K562 (cell line): Measurements from ENCODE around the gene STYXL1. TPM values are rescaled to one million over a fixed set of nuclear protein-coding genes. Genes with fewer than 3 reads are reported as not detected.

Experiments
- ATAC-seq: fragments of 200-7000 bp; cut with Tn5 transposase; 3 replicates; pipeline ENCODE4 v1.9.1; 2020; ENCODE audit warnings: moderate library complexity
- BruUV-seq: library from RNA; stranded (reverse); fragments of 400-500 nt; replicated peaks from 2 replicates; lab custom pipeline; 2021; lab: Mats Ljungman, UMichigan
- CTCF ChIA-PET: fragments of 300-600 bp; formaldehyde crosslinking; extraction: SDS; loops from one replicate; lab custom pipeline; 2021; ENCODE audit warnings: low intra/inter-chr PET ratio; lab: Yijun Ruan, JAX
- POLR2A ChIA-PET: fragments of 300-600, 350-650 bp; sonication (Branson Sonifier 250); formaldehyde crosslinking; extraction: SDS; loops from one replicate; lab custom pipeline; 2021; ENCODE audit warnings: antibody characterized with exemption, inconsistent platforms; lab: Yijun Ruan, JAX
- DNase-seq, 4 experiments: peaks; one replicate each; pipeline versions ENCODE4 v3.0.0 to v3.0.0-alpha.2; 2011 to 2018; ENCODE audit warnings: low spot score in 3 of 4, mixed read lengths in 3 of 4; ENCODE audit errors: extremely low read depth in 1 of 4
- FAIRE-seq: peaks from 2 replicates; lab custom pipeline; 2011; peaks lifted over from hg19 to GRCh38; lab: Jason Lieb, UNC
- H2AFZ ChIP-seq: 2 replicates; pipeline ENCODE4 v1.6.0; 2011; ENCODE audit warnings: low read depth, low read length, control low read depth, inconsistent platforms
- H3K27ac ChIP-seq: fragments of 200-600 bp; 3 replicates; pipeline ENCODE4 v1.8.0; 2011; ENCODE audit warnings: low read depth, mild to moderate bottlenecking, control low read depth, inconsistent platforms, low read length, moderate library complexity, mixed read lengths; ENCODE audit errors: extremely low read depth
- H3K27me3 ChIP-seq, 2 experiments: fragments of 300-600 bp in 1 of 2; 2 replicates in 1 of 2; 3 replicates in 1 of 2; pipeline versions ENCODE4 v1.6.0 to v1.8.0; 2011; ENCODE audit warnings: inconsistent platforms in 2 of 2, low read length in 2 of 2, mild to moderate bottlenecking in 1 of 2, mixed read lengths in 1 of 2, moderate library complexity in 1 of 2; ENCODE audit not compliant: control insufficient read depth in 2 of 2, insufficient read depth in 2 of 2
- H3K36me3 ChIP-seq: fragments of 300-600 bp; 3 replicates; pipeline ENCODE4 v1.8.0; 2011; ENCODE audit warnings: mild to moderate bottlenecking, low read length, inconsistent platforms; ENCODE audit not compliant: control insufficient read depth, insufficient read depth
- H3K4me1 ChIP-seq, 2 experiments: fragments of 200-600 bp in 1 of 2; replicated peaks in 1 of 2; 2 replicates in 1 of 2; 3 replicates in 1 of 2; pipeline versions ENCODE4 v1.5.1 to v1.8.0; 2011; ENCODE audit warnings: inconsistent platforms in 2 of 2, low read length in 2 of 2, mild to moderate bottlenecking in 1 of 2, mixed read lengths in 1 of 2, moderate library complexity in 1 of 2; ENCODE audit not compliant: control insufficient read depth in 2 of 2, insufficient read depth in 2 of 2
- H3K4me2 ChIP-seq: 2 replicates; pipeline ENCODE4 v1.6.1; 2011; ENCODE audit warnings: low read length, control low read depth, inconsistent platforms, mixed read lengths; ENCODE audit not compliant: insufficient read depth
- H3K4me3 ChIP-seq: fragments of 200-600 bp; sonication (generic), shearing (Covaris generic); 2 replicates; pipeline ENCODE4 v1.5.1; 2016; ENCODE audit warnings: control low read depth, inconsistent platforms
- H3K79me2 ChIP-seq: fragments of 200-600 bp; 3 replicates; pipeline ENCODE4 v1.8.0; 2011; ENCODE audit warnings: low read length, inconsistent platforms; ENCODE audit not compliant: control insufficient read depth, insufficient read depth
- H3K9ac ChIP-seq, 2 experiments: 2 replicates each; pipeline versions ENCODE4 v1.6.0 to v1.6.1; 2011; ENCODE audit warnings: low read depth in 2 of 2, low read length in 2 of 2, control low read depth in 1 of 2, inconsistent platforms in 1 of 2, mild to moderate bottlenecking in 1 of 2, mixed read lengths in 1 of 2; ENCODE audit not compliant: insufficient read depth in 1 of 2
- H3K9me1 ChIP-seq: one replicate; pipeline ENCODE4 v1.6.0; 2011; ENCODE audit warnings: inconsistent platforms, mild to moderate bottlenecking, low read length, moderate library complexity; ENCODE audit not compliant: control insufficient read depth, insufficient read depth
- H3K9me3 ChIP-seq: replicated peaks from 2 replicates; pipeline ENCODE4 v1.5.1; 2011; ENCODE audit warnings: low read depth, low read length, inconsistent platforms; ENCODE audit not compliant: control insufficient read depth, insufficient read depth
- H4K20me1 ChIP-seq: replicated peaks from 2 replicates; pipeline ENCODE4 v1.6.1; 2011; ENCODE audit warnings: low read length, inconsistent platforms, mixed read lengths; ENCODE audit not compliant: control insufficient read depth, insufficient read depth
- EZH2 ChIP-seq: IDR thresholded peaks from 2 replicates; pipeline ENCODE4 v1.6.1; 2012; ENCODE audit warnings: low read depth, mild to moderate bottlenecking, inconsistent platforms, low read length, borderline replicate concordance
- MEIS2 ChIP-seq: fragments of 450-650 bp; IDR thresholded peaks from 2 replicates; pipeline ENCODE4 v1.6.1; 2014; ENCODE audit warnings: mild to moderate bottlenecking; ENCODE audit not compliant: partially characterized antibody
- NUFIP1 ChIP-seq: fragments of 450-650 bp; IDR thresholded peaks from 2 replicates; pipeline ENCODE4 v1.6.1; 2018; ENCODE audit not compliant: partially characterized antibody
- POLR2A ChIP-seq: fragments of 450-650 bp; conservative IDR thresholded peaks from 2 replicates; pipeline ENCODE4 v1.6.1; 2016
- TAF15 ChIP-seq: fragments of 200-400 bp; formaldehyde crosslinking; IDR thresholded peaks from 2 replicates; pipeline ENCODE4 v1.6.1; 2017; ENCODE audit warnings: mild to moderate bottlenecking, low read depth, low read length, moderate library complexity
- ZNF3 ChIP-seq: fragments of 250-450 bp; sonication (Bioruptor Pico); IDR thresholded peaks from 2 replicates; pipeline ENCODE4 v1.5.0; 2021; ENCODE audit warnings: mild to moderate bottlenecking, moderate library complexity
- WGBS: fragments of 100-300 bp; shearing (Covaris generic); methylation state at CpG from one replicate; pipeline ENCODE4 v1.1.6; 2016; ENCODE audit warnings: low coverage, mixed read lengths; ENCODE audit not compliant: insufficient coverage; ENCODE audit errors: missing lambda C conversion rate; 5-methylcytosine and 5-hydroxymethylcytosine counted together
- in situ Hi-C: fragments of 300-500 bp; cut with MboI; formaldehyde crosslinking; loops from 4 replicates; pipeline ENCODE4 v1.15.0; 2018; ENCODE audit warnings: inconsistent platforms, mixed read lengths
- intact Hi-C: fragments of 100-400 bp; cut with micrococcal nuclease; formaldehyde crosslinking; loops from 2 replicates; pipeline ENCODE4 v1.14.2; 2022
- polyA plus RNA-seq, 8 experiments: library from polyadenylated mRNA; depleted of rRNA in 4 of 8; stranded (reverse) in 5 of 8; unstranded in 3 of 8; fragments of >200 nt; fragmentation: Nextera tagmentation in 2 of 8; fragmentation: Illumina TruSeq in 1 of 8; extraction: Ambion mirVana in 2 of 8; extraction: Trizol in 1 of 8; gene quantifications; 2 replicates each; pipeline versions ENCODE4 v1.2.1 to v1.2.3, GENCODE V29; 2011 to 2014; ENCODE audit warnings: inconsistent platforms in 1 of 8, missing spikeins in 1 of 8
- total RNA-seq, 7 experiments: library from RNA; depleted of rRNA in 6 of 7; stranded (reverse); fragments of >200 nt in 6 of 7; fragmentation: Illumina TruSeq in 2 of 7; extraction: Trizol in 2 of 7; gene quantifications; 2 replicates each; pipeline versions ENCODE4 v1.2.1 to v1.2.3, GENCODE V29; 2011 to 2021; ENCODE audit warnings: low replicate concordance in 1 of 7
- TF ChIP-seq, protein P1 (sequence below): fragments of 250-450 bp; sonication (Bioruptor Pico); IDR thresholded peaks from 2 replicates; pipeline ENCODE4 v1.5.0; 2020; ENCODE audit warnings: mild to moderate bottlenecking, borderline replicate concordance
- TF ChIP-seq, protein P2 (sequence below): IDR thresholded peaks from 2 replicates; pipeline ENCODE4 v1.6.1; 2011; ENCODE audit not compliant: insufficient read length; ENCODE audit errors: extremely low read depth
- TF ChIP-seq, protein P3 (sequence below): fragments of 450-650 bp; conservative IDR thresholded peaks from 2 replicates; pipeline ENCODE4 v1.6.1; 2016; ENCODE audit warnings: missing genetic modification characterization, low read depth, mild to moderate bottlenecking, missing compliant biosample characterization, moderate library complexity
- TF ChIP-seq, protein P4 (sequence below): fragments of 250-450 bp; sonication (Bioruptor Pico); IDR thresholded peaks from 2 replicates; pipeline ENCODE4 v1.8.0; 2022; ENCODE audit warnings: moderate library complexity, mild to moderate bottlenecking, inconsistent platforms
- TF ChIP-seq, protein P5 (sequence below): fragments of 250-450 bp; sonication (Bioruptor Pico); IDR thresholded peaks from 2 replicates; pipeline ENCODE4 v1.4.0; 2020; ENCODE audit warnings: mild to moderate bottlenecking, moderate library complexity, borderline replicate concordance

Gene STYXL1
- total and polyA plus RNA-seq, 9 of the 15 experiments (the other 6 are each of a cell fraction or from before 2014, with no cell fraction given) = 36.5 to 97.2 (median 49.9) TPM

DNA sequence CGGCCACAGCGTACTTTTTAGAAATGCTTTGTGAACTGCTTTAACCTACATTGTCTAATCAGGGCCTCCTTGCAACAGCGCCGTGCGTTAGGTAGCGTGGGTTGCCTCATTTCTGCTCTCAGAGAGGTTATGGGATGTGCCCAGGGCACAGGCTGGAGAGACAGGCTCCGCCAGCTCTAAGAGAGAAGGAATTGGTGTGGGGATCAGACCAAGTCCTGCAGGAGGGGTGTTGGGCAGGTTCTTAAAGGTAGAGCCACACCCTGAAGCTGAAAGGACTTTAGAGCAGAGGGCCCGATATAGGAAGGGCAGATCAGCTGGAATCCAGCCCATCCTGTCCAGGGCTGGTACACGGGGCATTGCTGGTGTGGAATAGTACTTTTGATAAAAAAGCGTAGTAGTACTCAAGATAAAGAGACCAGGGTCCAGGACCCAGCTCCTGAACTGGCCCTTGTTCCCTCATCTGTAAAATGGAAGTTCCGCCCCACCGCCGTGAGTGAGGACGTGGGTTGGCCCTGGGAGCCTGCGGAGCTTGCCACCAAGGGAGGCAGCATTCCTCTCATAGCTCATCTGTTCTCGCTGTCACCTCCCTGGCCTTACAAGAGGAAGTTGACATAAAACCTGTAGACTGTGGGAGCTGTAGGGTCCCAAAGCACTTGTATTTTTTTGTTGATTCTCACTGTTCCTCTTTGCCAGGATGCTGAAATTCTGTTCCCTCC lies 90.6 kb downstream of the STYXL1 start (continued):
- TF ChIP-seq, protein P1, sequence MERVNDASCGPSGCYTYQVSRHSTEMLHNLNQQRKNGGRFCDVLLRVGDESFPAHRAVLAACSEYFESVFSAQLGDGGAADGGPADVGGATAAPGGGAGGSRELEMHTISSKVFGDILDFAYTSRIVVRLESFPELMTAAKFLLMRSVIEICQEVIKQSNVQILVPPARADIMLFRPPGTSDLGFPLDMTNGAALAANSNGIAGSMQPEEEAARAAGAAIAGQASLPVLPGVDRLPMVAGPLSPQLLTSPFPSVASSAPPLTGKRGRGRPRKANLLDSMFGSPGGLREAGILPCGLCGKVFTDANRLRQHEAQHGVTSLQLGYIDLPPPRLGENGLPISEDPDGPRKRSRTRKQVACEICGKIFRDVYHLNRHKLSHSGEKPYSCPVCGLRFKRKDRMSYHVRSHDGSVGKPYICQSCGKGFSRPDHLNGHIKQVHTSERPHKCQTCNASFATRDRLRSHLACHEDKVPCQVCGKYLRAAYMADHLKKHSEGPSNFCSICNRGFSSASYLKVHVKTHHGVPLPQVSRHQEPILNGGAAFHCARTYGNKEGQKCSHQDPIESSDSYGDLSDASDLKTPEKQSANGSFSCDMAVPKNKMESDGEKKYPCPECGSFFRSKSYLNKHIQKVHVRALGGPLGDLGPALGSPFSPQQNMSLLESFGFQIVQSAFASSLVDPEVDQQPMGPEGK (CRISPR knock-in tag) = no peak
- TF ChIP-seq, protein P2, sequence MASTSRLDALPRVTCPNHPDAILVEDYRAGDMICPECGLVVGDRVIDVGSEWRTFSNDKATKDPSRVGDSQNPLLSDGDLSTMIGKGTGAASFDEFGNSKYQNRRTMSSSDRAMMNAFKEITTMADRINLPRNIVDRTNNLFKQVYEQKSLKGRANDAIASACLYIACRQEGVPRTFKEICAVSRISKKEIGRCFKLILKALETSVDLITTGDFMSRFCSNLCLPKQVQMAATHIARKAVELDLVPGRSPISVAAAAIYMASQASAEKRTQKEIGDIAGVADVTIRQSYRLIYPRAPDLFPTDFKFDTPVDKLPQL = no peak
- no peak for TF ChIP-seq NUFIP1
- TF ChIP-seq POLR2A = no peak
- no peak for TF ChIP-seq ZNF3 (CRISPR knock-in tag)
- TF ChIP-seq, all 486 proteins: peak for 0

DNA sequence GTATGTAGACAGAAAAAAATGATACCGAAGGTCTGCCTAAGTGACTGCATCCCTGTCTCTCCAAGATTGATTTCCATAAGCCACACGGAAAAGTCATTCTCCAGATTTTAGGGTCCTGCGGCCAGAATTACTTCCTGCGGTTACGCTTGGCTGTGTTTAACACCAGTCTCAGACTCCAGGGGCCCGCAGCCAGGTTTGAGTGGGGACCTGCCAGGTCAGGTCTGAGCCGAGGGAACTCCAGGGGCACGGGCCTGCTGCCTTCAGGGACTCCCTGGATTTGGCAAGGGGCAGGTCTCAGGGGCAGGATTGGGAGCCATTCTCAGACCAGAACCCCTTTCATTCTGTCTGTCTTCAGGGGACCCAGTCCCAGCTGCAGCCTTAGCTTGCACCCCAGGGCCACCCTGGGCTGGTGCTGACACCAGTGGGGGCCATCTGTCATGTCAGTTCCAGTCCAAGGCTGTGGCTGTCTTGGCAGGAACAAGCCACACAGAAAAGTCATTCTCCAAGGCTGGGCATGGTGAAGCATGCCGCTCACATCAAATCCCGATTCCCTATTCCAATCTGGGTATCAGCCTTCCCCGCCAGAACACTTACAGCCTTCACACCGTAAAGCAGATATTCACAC lies 92.4 kb downstream of the STYXL1 start:
- no peak overlapping the region for H2AFZ ChIP-seq
- intact Hi-C loops (no loop called here), in situ Hi-C loops (no loop called here)
- H3K4me1 ChIP-seq = no peaks in the 10 kb centered on the region
- no peak for DNase-seq
- WGBS = 93% methylated on average over 11 of the region's 12 CpGs
- no peaks in the 10 kb centered on the region for H3K9me1 ChIP-seq
- no peak for ATAC-seq
- no peaks in the 10 kb centered on the region for H3K9me3 ChIP-seq
- ChIA-PET CTCF (no interaction called here), POLR2A (interaction anchor here (0.8 kb wide), 1 partner anchor 10 kb away, joined by 3 read pairs; no protein-coding TSS in a partner anchor)
- H3K4me3 ChIP-seq = no peak overlapping the region
- 0 out of 2 replicates have a peak, but pooled peaks cover 3% of the 10 kb centered on the region for H4K20me1 ChIP-seq
- FAIRE-seq = no peak
- peaks cover 60% of the 10 kb centered on the region for H3K36me3 ChIP-seq
- H3K9ac ChIP-seq = peak overlapping the region in 1 of 2 experiments; percentile 64; a peak in 1 of 4 replicates
- BruUV-seq = no TSS peak
- no peaks in the 10 kb centered on the region for H3K27me3 ChIP-seq
- H3K4me2 ChIP-seq = no peak overlapping the region
- H3K79me2 ChIP-seq = peaks cover 6% of the 10 kb centered on the region
- no peak overlapping the region for H3K27ac ChIP-seq
- TF ChIP-seq TAF15 (no peak), MEIS2 (no peak), EZH2 (no peak)
- TF ChIP-seq, protein P3, sequence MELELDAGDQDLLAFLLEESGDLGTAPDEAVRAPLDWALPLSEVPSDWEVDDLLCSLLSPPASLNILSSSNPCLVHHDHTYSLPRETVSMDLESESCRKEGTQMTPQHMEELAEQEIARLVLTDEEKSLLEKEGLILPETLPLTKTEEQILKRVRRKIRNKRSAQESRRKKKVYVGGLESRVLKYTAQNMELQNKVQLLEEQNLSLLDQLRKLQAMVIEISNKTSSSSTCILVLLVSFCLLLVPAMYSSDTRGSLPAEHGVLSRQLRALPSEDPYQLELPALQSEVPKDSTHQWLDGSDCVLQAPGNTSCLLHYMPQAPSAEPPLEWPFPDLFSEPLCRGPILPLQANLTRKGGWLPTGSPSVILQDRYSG (tag) = no peak
- TF ChIP-seq, protein P4, sequence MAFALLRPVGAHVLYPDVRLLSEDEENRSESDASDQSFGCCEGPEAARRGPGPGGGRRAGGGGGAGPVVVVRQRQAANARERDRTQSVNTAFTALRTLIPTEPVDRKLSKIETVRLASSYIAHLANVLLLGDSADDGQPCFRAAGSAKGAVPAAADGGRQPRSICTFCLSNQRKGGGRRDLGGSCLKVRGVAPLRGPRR (CRISPR knock-in tag) = no peak
- TF ChIP-seq, protein P5, sequence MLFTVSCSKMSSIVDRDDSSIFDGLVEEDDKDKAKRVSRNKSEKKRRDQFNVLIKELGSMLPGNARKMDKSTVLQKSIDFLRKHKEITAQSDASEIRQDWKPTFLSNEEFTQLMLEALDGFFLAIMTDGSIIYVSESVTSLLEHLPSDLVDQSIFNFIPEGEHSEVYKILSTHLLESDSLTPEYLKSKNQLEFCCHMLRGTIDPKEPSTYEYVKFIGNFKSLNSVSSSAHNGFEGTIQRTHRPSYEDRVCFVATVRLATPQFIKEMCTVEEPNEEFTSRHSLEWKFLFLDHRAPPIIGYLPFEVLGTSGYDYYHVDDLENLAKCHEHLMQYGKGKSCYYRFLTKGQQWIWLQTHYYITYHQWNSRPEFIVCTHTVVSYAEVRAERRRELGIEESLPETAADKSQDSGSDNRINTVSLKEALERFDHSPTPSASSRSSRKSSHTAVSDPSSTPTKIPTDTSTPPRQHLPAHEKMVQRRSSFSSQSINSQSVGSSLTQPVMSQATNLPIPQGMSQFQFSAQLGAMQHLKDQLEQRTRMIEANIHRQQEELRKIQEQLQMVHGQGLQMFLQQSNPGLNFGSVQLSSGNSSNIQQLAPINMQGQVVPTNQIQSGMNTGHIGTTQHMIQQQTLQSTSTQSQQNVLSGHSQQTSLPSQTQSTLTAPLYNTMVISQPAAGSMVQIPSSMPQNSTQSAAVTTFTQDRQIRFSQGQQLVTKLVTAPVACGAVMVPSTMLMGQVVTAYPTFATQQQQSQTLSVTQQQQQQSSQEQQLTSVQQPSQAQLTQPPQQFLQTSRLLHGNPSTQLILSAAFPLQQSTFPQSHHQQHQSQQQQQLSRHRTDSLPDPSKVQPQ (CRISPR knock-in tag) = no peak
